C4-2B (cell line): ENCODE results near the gene SRSF5.

Experiments used
- H3K27ac ChIP-seq: fragments of 450-650 bp; 2 replicates; pipeline ENCODE4 v1.5.1; 2017
- ZFX ChIP-seq: fragments of 450-650 bp; IDR thresholded peaks from 2 replicates; pipeline ENCODE4 v1.6.1; 2017
- TF ChIP-seq, protein P1 (sequence below): fragments of 450-650 bp; conservative IDR thresholded peaks from 2 replicates; pipeline ENCODE4 v1.5.1; 2017; ENCODE audit warnings: mild to moderate bottlenecking

Gene SRSF5

DNA sequence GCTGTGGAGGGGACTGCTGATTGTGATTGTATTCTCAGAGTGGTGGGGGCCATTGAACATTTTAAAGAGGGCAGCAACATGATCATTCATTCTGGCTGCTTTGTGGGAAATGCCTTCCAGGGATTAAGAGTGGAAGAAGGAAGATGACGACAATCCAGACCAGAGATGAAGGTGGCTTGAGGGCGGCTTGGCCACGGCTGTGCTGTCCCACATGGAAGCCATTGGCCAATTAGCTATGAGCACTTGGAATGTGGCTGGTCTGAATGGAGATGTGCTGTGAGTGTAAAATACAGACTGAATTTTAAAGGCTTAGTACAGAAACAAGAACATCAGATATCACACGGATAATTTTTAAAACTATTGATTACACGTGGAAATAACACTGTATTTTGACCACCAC, 49.3 kb downstream of the SRSF5 start:
- H3K27ac ChIP-seq: no peak overlapping the region
- TF ChIP-seq, protein P1, sequence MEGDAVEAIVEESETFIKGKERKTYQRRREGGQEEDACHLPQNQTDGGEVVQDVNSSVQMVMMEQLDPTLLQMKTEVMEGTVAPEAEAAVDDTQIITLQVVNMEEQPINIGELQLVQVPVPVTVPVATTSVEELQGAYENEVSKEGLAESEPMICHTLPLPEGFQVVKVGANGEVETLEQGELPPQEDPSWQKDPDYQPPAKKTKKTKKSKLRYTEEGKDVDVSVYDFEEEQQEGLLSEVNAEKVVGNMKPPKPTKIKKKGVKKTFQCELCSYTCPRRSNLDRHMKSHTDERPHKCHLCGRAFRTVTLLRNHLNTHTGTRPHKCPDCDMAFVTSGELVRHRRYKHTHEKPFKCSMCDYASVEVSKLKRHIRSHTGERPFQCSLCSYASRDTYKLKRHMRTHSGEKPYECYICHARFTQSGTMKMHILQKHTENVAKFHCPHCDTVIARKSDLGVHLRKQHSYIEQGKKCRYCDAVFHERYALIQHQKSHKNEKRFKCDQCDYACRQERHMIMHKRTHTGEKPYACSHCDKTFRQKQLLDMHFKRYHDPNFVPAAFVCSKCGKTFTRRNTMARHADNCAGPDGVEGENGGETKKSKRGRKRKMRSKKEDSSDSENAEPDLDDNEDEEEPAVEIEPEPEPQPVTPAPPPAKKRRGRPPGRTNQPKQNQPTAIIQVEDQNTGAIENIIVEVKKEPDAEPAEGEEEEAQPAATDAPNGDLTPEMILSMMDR: no peak
- TF ChIP-seq ZFX: no peak

DNA sequence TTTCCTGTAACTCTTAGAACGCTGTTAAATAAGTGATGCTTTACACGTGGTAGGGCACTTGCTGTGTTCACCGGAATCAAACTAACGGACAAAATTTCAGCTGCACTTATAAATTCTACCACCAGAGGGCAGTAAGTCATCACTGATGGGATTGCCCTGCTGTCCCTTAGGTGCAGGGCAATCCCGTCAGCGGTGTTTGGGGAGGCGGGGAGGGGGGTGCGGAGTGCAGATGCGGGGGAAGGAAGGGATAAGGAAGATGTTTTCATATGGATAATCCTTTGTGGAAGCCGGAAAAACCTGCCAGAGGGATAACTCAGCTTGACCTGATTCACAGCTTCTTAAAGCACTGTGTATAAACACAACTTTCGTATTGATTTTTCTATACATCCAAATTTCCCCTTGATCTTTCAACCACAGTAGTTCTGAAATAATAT, 51.8 kb downstream of the SRSF5 start:
- no peak overlapping the region for H3K27ac ChIP-seq
- TF ChIP-seq, protein P1: peak; percentile 92
- TF ChIP-seq ZFX: no peak

DNA sequence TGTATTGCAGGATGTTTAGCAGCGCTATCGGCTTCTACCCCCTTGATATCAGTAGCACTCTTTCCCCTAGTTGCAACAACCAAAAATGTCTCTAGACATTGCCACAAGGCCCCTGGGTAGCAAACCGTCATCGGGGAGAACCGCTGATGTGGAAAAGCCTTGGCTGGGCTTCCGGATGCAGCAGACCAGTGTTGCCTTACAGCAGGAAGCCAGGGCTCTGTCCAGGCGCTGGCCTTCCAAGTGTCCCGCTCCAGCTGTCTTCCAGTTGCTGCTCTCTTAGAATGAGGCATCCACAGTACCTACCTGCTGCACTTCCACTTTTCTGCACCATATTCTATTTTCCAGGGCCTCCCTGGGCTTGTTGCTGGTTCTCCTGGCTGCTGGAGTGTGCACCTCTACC, 52.7 kb downstream of the SRSF5 start:
- no peak overlapping the region for H3K27ac ChIP-seq
- TF ChIP-seq ZFX: no peak
- TF ChIP-seq, protein P1: no peak

DNA sequence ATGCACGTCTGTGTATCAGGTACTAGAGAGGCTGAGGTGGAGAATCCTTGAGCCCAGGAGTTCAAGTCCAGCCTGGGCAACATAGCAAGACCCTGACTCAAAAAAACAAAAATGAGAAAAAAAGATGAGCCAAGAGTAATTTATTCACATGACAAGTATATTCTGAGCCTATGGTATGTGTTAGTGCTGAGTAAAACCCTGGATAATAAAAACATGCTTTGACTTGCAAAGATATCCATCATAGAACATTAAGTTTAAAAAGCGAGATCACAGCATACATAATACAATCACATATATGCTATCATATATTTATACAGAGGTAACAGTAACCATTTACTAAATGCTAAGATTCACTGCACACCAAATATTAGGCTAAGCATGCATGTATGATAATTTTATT, 54.0 kb downstream of the SRSF5 start:
- no peak overlapping the region for H3K27ac ChIP-seq
- TF ChIP-seq, protein P1: no peak
- no peak for TF ChIP-seq ZFX
